ENCODE measurements around the gene IRAK2.
"Not testable (repeated sequence)": the region's sequence is repeated elsewhere in the genome, so short reads cannot be mapped to it uniquely, and the experiment has no call there.

IRAK2 gene

DNA sequence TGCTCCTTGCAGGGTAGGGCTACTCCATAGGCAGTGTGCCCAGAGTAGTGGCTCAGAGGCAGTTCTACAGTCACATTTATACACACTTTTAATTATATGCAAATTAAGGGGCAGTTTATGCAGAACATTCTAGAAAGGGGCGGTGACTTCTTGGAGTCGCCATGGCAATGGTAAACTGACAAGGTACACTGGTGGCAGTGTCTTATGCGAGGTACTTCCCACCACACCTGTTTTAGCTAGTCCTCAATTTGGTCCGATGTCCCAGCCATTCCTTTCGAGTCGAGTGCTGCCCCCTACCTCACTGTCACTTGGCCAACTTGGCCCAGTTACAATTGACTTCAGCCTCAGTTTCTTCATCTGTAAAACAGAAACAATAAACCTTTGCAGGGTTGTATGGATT lies 3.8 kb upstream of the IRAK2 start:
- DNase-seq (ENCODE audit: low read depth): no peak

DNA sequence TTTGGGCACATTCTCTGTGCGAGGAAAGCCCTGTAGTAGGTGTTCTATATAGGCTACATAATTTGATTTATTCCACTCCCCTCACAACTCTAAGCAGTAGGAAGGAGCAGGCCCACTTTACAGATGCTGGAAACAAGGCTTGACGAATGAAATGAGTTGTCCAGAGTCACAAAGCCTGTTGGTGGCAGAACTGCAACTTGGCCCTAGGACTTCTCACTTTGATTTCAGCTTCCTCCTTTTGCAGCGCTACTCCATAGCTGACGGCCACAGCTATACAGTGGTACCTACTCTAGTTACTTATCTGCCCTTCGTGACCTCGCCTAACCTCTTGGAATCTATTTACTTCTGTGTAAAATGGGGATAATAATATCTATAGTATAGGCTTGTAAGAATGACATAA lies 2.5 kb upstream of the IRAK2 start:
- no peak for DNase-seq (ENCODE audit: low read depth)

DNA sequence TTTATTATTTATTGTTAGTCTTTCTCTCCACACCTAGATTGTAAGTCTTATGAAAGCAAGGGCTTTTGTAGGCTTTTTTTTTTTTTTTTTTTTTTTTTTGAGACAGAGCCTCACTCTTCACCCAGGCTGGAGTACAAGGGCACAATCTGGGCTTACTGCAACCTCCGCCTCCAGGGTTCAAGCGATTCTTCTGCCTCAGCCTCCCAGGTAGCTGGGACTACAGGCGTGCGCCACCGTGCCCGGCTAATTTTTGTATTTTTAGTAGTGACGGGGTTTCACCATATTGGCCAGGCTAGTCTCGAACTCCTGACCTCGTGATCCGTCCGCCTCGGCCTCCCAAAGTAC lies 546 bp upstream of the IRAK2 start:
- not testable (repeated sequence) for DNase-seq (ENCODE audit: low read depth)

DNA sequence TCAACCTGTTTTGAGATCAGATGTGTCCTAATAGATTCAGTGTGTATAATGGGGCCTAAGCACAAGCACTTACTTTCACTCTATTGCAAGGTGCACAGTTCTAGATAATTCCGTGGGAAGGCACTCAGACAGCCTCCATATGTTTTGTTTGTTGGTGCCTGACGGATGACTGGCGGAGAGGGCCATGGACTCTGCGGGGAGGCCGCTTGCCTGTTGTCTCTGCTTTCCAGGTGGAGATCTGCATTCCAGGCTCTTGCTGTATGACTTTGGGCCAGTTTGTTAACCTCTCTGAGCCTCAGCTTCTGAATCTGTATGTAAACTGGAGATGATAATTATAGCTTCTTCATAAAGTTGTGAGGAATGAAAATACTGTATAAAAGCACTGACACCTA lies 1.5 kb downstream of the IRAK2 start:
- DNase-seq (ENCODE audit: low read depth): no peak

DNA sequence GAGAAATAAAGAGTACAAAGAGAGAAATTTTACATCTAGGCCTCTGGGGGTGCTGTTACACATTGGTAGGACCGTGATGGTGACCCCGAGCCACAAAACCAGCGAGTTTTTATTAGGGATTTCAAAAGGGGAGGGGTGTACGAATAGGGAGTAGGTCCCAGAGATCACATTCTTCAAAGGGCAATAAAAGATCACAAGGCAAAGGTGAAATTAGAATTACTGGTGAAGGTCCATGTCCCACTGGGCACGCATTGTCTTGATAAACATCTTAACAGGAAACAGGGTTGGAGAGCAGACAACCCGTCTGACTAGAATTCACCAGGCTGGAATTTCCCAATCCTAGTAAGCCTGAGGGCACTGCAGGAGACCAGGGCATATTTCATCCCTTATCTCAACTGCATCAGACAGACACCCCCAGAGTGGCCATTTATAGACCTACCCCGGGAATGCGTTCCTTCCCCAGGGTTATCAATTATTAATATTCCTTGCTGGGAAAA lies 4.3 kb downstream of the IRAK2 start:
- DNase-seq (ENCODE audit: low read depth): no peak

DNA sequence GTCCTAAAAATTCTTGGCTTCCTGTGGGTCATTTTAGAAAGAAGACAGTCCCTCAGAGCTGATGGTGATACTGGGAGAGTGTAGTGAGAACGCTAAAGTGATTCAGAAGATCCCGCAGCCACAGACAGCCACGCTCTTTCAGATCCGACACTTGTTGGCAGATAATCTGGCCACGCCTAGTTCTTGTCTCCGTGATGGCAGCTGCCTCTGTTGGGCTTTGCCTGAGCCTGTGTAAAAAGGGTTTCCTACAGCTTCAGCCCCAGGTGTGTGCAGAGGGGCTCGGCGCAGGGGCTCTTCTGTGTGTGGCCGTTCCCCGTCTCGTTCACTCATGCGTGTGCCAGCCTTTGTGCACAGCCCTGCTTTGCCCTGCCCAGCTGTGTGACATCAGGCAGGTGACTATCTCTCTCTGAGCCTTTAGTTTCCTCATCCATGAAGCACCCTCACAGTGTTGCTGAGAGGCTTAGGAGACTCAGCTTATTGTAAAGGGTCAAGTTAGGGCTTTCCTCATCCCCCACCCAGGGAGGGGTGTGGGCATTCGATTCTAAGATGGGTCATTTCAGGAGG lies 6.3 kb downstream of the IRAK2 start:
- no peak for DNase-seq (ENCODE audit: low read depth)

DNA sequence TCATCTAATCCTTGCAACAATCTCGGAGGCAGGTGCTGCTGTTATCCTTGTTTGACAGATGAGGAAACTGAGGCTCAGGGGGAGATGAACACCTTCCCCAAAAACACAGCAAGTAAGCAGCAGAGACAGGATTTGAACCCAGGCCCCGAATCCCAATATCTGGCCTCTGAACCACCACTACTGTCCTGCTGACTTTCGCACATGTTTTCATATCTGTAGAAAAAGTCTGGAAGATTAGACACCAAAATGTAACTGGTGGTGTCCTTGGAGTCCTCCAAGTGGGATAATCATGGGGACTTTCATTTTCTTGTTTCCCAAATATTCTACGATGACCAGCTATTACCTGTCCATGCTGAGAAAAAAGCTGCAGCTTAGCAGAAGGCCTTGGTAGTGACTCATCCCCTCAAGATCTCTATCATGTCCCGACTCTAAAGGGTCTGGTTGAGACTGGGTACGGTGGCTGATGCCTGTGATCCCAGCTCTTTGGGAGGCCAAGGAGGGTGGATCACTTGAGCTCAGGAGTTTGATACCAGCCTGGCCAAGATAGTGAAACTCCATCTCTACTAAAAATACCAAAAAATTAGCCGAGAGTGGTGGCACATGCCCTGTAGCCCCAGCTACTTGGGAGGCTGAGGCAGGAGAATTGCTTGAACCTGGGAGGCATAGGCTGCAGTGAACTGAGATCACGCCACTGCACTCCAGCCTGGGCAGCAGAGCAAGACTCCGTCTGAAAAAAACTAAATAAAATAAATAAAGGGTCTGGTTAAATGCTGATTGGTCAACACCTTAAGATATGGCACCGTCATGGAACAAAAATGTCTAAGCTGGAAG lies 8.6 kb downstream of the IRAK2 start:
- no peak for DNase-seq (ENCODE audit: low read depth)

DNA sequence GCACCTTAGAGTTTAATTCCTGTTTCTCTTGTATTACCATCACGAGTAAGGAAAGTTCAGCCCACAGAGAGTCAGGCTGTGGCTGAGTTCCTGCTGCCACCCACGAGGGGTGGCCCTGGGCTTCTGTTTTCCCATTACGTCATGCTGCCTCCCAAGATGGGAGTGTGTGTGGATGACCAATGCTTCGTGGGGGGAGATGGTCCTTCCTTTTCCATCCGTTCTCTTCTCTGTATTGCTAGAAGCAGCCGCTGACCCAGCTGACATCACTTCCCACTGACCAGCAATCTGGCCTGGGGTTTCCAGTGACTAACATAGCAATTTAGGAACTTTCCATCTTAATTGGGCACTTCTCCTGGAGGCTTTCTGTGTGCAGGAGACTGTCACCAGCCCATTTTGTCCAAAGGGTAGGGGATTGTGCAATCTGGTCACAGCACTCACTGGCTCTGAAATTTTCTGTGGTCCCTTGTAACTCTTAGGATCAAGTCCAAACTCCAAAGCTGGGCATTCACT lies 9.3 kb downstream of the IRAK2 start:
- no peak for DNase-seq (ENCODE audit: low read depth)

DNA sequence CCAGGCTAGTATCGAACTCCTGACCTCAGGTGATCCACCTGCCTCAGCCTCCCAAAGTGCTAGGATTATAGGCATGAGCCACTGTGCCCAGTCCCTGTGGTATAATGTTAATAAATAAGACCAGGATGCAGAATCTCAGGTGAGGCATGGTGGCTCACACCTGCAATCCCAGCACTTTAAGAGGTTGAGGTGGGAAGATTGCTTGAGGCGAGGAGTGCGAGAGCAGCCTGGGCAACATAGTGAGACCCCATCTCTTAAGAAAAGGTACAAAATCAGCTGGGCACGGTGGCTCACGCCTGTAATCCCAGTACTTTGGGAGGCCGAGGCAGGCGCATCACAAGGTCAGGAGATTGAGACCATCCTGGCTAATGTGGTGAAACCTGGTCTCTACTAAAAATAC lies 10.6 kb downstream of the IRAK2 start:
- not testable (repeated sequence) for DNase-seq (ENCODE audit: low read depth)

DNA sequence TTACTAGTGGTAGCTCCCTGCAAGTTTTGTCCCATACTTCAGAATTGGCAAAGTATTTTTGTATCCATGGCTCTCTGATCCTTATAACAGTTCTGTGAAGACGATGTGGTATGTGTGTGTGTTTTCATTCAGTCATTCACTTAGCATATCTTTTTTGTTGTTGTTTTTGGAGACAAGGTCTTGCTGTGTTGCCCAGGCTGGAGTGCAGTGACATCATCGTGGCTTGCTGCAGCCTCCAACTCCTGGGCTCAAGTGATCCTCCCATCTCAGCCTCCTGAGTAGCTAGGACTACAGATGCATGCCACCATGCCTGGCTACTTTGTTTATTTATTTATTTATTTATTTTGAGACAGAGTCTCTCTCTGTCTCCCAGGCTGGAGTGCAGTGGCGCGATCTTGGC lies 11.4 kb downstream of the IRAK2 start:
- not testable (repeated sequence) for DNase-seq (ENCODE audit: low read depth)

DNA sequence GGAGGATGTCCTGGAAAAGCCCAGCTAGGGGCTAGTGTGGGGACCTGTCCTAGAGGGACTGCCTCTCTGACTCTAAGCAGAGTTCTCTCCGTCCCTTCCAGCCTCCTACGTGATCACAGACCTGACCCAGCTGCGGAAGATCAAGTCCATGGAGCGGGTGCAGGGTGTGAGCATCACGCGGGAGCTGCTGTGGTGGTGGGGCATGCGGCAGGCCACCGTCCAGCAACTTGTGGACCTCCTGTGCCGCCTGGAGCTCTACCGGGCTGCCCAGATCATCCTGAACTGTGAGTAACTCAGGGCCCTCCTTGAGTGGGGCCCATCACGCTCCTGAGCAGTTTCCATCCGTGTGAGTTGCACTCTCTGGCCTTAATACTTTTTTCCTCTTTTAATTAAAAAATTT lies 13.0 kb downstream of the IRAK2 start:
- no peak for DNase-seq (ENCODE audit: low read depth)

DNA sequence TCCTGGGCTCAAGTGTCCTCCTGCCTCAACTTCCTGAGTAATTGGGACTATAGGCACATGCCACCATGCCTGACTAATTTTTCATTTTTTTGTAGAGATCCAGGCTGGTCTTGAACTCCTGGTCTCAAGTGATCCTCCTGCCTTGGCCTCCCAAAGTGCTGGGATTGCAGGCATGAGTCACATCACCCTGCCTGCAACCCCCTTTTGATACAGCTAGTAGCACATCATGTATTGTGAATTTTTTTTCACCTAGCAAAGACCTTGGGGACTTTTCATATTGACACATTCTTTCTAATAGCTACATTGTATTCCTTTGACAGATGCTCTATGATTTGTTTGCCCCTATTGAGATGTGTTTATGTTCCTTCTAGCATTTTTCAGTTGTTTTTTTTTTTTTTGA lies 14.2 kb downstream of the IRAK2 start:
- DNase-seq (ENCODE audit: low read depth): no peak

DNA sequence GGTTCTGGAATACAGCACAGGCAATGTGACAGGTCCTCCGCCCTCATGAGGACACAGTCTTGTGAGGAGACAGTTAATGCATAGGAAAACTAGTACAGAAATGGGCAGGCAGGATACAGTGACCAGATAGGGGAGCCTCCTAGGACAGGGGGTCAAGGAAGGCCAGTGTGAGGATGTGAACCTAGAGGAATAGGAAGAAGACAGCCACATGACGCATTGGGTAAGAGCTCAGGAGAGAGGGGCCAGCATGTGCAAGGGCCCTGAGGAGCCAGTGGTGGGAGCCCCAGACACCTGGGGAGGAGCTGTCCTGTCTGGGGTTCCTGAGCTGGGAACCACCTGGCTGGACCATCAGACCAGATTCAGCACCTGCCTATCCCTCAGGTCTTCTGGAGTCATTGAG lies 15.6 kb downstream of the IRAK2 start:
- DNase-seq (ENCODE audit: low read depth): no peak

DNA sequence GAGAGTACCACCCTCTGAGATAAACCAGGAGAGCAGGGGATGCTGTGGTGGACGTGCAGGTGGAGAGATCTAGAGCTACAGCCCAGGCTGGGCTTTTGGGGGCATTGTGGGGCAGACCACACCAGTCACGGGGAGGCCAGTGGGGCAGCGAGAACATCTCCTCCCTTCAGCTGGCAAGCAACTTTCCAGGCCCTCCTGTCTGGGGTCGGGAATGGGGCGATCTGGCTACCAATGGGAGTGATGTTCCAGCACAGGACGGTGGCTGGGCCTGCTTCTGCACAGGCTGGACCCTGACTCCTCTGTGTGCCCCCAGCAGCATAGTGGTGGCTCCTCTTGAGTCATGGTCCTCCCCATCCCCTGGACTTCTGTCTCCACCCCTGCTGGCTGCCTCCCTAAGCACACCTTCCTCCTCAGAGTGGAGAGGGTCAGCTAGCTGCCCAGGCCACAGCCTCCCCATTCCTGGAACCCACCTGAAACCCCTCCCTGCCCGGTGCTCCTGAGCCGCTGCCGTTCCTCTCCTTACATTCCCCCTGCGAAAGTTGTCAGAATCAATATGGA lies 16.1 kb downstream of the IRAK2 start:
- DNase-seq (ENCODE audit: low read depth): no peak

DNA sequence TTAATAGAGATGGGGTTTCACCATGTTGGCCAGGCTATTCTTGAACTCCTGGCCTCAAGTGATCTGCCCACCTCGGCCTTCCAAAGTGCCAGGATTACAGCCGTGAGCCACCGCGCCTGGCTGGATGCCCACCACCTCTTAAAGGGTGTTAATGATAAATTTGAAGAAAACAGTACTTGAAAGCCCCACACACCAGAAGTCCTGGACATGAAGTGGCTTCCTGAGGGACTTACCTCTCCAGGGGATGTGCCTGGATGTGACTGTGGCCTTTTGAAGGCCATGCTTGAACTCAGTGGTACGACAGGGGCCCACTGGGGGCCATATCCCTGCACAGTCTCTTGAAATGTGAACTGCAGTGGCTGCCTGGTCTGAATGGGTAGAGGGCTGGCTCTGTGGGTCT lies 18.2 kb downstream of the IRAK2 start:
- DNase-seq (ENCODE audit: low read depth): no peak

DNA sequence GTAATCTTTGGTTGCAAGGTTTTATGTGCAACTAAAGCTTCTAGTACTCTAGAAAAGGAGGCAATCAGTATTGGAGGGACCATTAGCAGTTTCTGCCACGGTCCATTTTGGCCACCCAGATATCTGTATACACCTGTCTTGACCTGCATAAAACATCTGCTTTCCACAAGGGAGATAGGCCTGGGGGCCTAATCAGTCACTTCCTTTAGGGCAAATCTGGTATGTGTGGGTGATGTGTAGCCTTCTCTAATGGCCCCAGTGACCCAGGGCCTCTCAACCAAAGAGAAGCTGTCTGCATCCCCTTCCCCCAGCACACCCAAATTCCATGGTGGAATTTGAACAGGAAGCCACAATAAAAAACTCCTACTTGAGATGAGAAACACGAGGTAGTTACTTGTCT lies 19.5 kb downstream of the IRAK2 start:
- no peak for DNase-seq (ENCODE audit: low read depth)

DNA sequence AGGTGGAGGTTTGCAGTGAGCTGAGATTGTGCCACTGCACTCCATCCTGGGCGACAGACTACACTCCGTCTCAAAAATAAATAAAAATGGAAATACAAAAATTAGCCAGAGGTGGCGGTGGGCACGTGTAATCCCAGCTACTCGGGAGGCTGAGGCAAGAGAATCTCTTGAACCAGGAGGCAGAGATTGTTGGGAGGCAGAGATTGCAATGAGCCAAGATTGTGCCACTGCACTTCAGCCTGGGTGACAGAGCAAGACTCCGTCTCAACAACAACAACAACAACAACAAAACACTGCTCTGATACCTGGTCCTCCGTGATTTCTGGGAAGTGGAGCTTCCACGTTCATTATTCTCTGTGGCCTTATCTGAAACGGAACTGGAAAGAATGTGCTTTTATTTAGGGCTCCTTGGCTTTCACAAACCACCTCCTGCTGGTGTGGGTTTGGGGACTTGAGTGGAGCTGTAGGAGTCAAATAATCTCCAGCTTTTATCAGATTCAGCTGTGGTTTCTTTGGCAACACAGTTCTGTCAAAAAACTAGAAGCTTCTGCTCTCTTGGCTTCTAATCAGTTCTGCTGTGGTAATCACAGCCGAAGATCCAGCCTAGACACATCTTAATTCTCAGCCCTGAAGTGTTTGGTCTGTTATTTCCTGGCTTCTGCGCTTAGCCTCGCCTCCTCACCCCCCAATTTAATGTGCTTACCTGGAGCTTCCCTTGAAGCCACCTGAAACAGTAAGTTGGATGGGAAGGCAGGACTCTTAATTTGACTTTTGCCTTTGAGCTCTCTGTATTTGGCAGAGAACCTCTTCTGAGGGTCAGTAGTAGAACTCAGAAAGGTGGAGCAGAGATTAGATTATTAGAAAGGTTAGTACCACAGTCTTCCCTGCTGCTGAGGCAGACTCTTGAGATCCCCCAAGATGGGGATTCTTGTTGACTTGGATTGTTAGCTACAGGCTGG lies 21.4 kb downstream of the IRAK2 start:
- no peak for DNase-seq (ENCODE audit: low read depth)

DNA sequence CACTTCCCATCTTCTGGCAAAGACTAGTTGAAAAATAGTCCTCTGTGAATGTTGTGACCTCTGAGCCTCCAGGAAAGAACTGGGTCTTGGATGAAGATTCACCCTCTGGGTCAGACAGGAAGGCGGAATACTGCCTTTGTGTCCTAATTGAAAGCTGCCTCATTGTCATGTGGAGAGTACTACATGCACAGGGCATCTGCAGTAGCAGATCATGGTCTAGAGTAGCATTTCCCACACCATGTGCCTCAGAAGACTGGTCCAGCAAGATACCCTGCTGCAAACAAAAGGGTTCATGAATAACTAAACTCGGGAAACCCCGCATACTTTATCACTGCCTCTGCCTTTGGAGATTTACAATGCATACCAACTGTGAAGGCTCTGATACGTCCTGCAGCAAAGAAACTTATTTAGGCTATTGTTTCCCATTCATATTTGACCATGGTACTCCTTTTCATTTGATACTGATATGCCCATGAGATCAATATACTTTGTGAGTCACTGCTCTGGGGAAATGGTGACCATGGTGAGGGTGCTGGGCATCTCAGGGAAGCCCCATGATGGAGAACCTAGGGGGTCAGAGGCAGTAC lies 22.7 kb downstream of the IRAK2 start:
- no peak for DNase-seq (ENCODE audit: low read depth)

DNA sequence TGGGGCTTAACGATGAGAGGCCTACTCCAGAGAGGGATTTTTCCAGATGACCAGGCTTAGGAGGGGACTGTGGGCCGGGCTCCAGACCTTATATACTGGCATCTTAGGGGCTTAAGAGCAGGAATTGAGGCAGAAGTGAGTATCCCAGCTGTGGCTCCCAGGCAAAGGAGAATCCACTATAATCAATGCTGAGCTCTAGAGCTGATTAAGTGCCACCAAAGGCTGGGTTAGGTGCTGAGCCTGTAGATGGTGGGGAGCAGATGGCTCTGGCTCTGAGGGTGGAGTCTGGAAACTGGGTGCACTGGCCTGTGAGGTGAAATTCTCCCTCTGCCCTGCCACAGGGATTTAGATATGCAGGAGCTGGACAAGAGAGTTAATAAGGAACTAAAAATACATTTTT lies 23.2 kb downstream of the IRAK2 start:
- DNase-seq (ENCODE audit: low read depth): no peak

DNA sequence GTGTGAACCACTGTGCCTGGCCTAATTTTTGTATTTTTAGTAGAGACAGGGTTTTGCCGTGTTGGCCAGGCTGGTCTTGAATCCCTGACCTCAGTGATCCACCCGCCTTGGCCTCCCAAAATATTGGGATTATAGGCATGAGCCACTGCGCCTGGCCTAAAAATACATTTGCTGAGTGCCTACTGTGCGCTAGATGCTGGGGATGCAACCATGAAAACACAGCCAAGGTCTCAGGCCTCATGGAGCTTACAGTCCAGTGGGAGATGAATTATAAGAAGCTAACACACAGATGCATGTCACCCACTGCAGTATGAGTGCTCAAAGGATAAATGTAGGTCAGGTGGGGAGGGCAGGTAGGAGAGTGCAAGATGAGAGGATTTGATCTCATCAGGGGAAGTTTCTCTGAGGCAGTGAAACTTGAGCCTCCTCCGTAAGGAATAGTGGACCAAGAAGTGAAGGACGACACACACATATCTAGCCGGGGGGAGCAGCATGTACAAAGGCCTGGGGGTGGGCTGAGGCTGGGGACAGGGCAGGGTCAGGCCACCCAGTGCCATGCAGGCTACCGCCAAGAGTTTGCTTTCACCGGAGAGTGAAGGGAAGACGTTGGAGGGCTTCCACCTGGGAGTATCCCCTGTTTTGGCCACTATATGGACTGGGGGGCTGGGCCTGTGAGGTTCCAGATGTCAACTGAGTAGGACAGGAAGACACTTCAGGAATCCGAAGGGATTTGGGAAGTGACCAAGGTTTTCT lies 24.3 kb downstream of the IRAK2 start:
- DNase-seq (ENCODE audit: low read depth): no peak

Measured in stimulated activated CD8-positive, alpha-beta memory T cell treated with anti-CD3 and anti-CD28 coated beads, Interleukin-4, amount 100 ng/mL, for 24 hours (primary cell).